GM23338 (cell line): ENCODE data around the gene FBLIM1. TPM values are rescaled to one million over a fixed set of nuclear protein-coding genes. Genes with fewer than 3 reads are reported as not detected.

Experiments
- ATAC-seq: fragments of 200-7000 bp; cut with Tn5 transposase; 3 replicates; pipeline ENCODE4 v1.9.1; 2020
- DNase-seq: peaks from one replicate; pipeline ENCODE4 v3.0.0-alpha.2; 2015; ENCODE audit warnings: low spot score
- H2AFZ ChIP-seq: fragments of 200-600 bp; sonication (generic); 2 replicates; pipeline ENCODE4 v1.8.0; 2016; ENCODE audit warnings: antibody characterized with exemption, mild to moderate bottlenecking, moderate library complexity
- H3F3A ChIP-seq: fragments of 200-600 bp; sonication (generic); replicated peaks from 2 replicates; pipeline ENCODE4 v1.8.0; 2017; ENCODE audit warnings: antibody characterized with exemption, mixed run types, low read depth
- H3K27ac ChIP-seq: fragments of 200-600 bp; sonication (generic); 2 replicates; pipeline ENCODE4 v1.6.1; 2016; ENCODE audit warnings: low read depth
- H3K27me3 ChIP-seq: fragments of 200-600 bp; sonication (generic); 2 replicates; pipeline ENCODE4 v1.8.0; 2016; ENCODE audit warnings: mild to moderate bottlenecking, mixed run types, moderate library complexity; ENCODE audit not compliant: insufficient read depth
- H3K36me3 ChIP-seq: fragments of 200-600 bp; sonication (generic); 2 replicates; pipeline ENCODE4 v1.8.0; 2016; ENCODE audit warnings: mild to moderate bottlenecking; ENCODE audit not compliant: insufficient read depth
- H3K4me1 ChIP-seq: fragments of 200-600 bp; sonication (generic); 2 replicates; pipeline ENCODE4 v1.8.0; 2016; ENCODE audit warnings: mild to moderate bottlenecking, moderate library complexity; ENCODE audit not compliant: insufficient read depth
- H3K4me2 ChIP-seq: fragments of 200-600 bp; sonication (generic); 2 replicates; pipeline ENCODE4 v1.7.1; 2017; ENCODE audit warnings: mixed run types
- H3K4me3 ChIP-seq: fragments of 200-600 bp; sonication (generic); 2 replicates; pipeline ENCODE4 v1.6.1; 2016; ENCODE audit warnings: mixed run types
- H3K79me2 ChIP-seq: fragments of 200-600 bp; sonication (generic); replicated peaks from 2 replicates; pipeline ENCODE4 v1.8.0; 2017; ENCODE audit warnings: mild to moderate bottlenecking; ENCODE audit not compliant: insufficient read depth
- H3K9me2 ChIP-seq: fragments of 200-600 bp; sonication (generic); 2 replicates; pipeline ENCODE4 v1.8.0; 2017; ENCODE audit not compliant: insufficient read depth
- H4K20me1 ChIP-seq: fragments of 200-600 bp; sonication (generic); replicated peaks from 2 replicates; pipeline ENCODE4 v1.8.0; 2017; ENCODE audit warnings: mild to moderate bottlenecking; ENCODE audit not compliant: insufficient read depth
- H3K27ac Mint-ChIP-seq: 2 replicates; pipeline ENCODE4 v1.8.0; 2020; ENCODE audit warnings: inconsistent platforms, mild to moderate bottlenecking, moderate library complexity, mixed read lengths
- H3K27me3 Mint-ChIP-seq: 3 replicates; pipeline ENCODE4 v1.8.0; 2022; ENCODE audit warnings: low read depth, mild to moderate bottlenecking, moderate library complexity, mixed read lengths, inconsistent platforms; ENCODE audit not compliant: insufficient read depth, poor library complexity
- H3K36me3 Mint-ChIP-seq: 3 replicates; pipeline ENCODE4 v1.8.0; 2021; ENCODE audit warnings: low read depth, mild to moderate bottlenecking, inconsistent platforms, moderate library complexity, mixed read lengths
- H3K4me1 Mint-ChIP-seq: 3 replicates; pipeline ENCODE4 v1.8.0; 2020; ENCODE audit warnings: mild to moderate bottlenecking, inconsistent platforms, mixed read lengths
- H3K4me3 Mint-ChIP-seq: 3 replicates; pipeline ENCODE4 v1.8.0; 2021; ENCODE audit warnings: moderate library complexity, mild to moderate bottlenecking, inconsistent platforms, mixed read lengths
- H3K9me3 Mint-ChIP-seq: 3 replicates; pipeline ENCODE4 v1.8.0; 2020; ENCODE audit warnings: moderate library complexity, mild to moderate bottlenecking, inconsistent platforms, mixed read lengths
- CREB1 ChIP-seq: fragments of 250-450 bp; sonication (Bioruptor Pico); IDR thresholded peaks from 2 replicates; pipeline ENCODE4 v1.5.0; 2020; ENCODE audit warnings: low read depth, mild to moderate bottlenecking, moderate library complexity
- EZH2 ChIP-seq: fragments of 200-600 bp; sonication (generic); IDR thresholded peaks from one replicate; pipeline ENCODE4 v1.8.0; 2017; ENCODE audit warnings: antibody characterized with exemption, mild to moderate bottlenecking, low read depth; ENCODE audit not compliant: unreplicated experiment
- EZH2phosphoT487 ChIP-seq: fragments of 200-600 bp; sonication (generic); IDR thresholded peaks from one replicate; pipeline ENCODE4 v1.8.1; 2018; ENCODE audit warnings: antibody characterized with exemption; ENCODE audit not compliant: unreplicated experiment
- JUNB ChIP-seq: IDR thresholded peaks from one replicate; pipeline ENCODE4 v1.6.1; 2016; ENCODE audit warnings: antibody characterized with exemption; ENCODE audit not compliant: unreplicated experiment
- NANOG ChIP-seq: IDR thresholded peaks from 2 replicates; pipeline ENCODE4 v1.6.1; 2016; ENCODE audit warnings: antibody characterized with exemption, borderline replicate concordance
- POLR2AphosphoS5 ChIP-seq: IDR thresholded peaks from 2 replicates; pipeline ENCODE4 v1.6.1; 2016; ENCODE audit warnings: antibody characterized with exemption, low read depth
- STAT1 ChIP-seq: IDR thresholded peaks from one replicate; pipeline ENCODE4 v1.6.1; 2016; ENCODE audit warnings: antibody characterized with exemption; ENCODE audit not compliant: unreplicated experiment
- ZNF114 ChIP-seq: fragments of 250-450 bp; sonication (Bioruptor Pico); IDR thresholded peaks from 2 replicates; pipeline ENCODE4 v1.5.0; 2020; ENCODE audit warnings: mild to moderate bottlenecking, moderate library complexity
- ZNF331 ChIP-seq: fragments of 250-450 bp; sonication (Bioruptor Pico); IDR thresholded peaks from 2 replicates; pipeline ENCODE4 v1.5.0; 2020; ENCODE audit warnings: low read depth, mild to moderate bottlenecking, moderate library complexity
- polyA plus RNA-seq: library from polyadenylated mRNA; unstranded; fragments of >200 nt; fragmentation: Nextera tagmentation; extraction: Ambion mirVana; gene quantifications from 2 replicates; pipeline ENCODE4 v1.2.1, GENCODE V29; 2016
- total RNA-seq: library from RNA; depleted of rRNA; stranded (reverse); fragments of >200 nt; shearing (Covaris generic); gene quantifications from 2 replicates; pipeline ENCODE4 v1.2.3, GENCODE V29; 2014
- TF ChIP-seq, protein P1 (sequence below), 2 experiments: fragments of 200-600 bp in 1 of 2; sonication (generic) in 1 of 2; conservative IDR thresholded peaks; 2 replicates each; pipeline versions ENCODE4 v1.5.1 to v1.6.1; 2016 to 2017; ENCODE audit warnings: antibody characterized with exemption in 2 of 2, low read depth in 2 of 2, mild to moderate bottlenecking in 2 of 2, moderate library complexity in 1 of 2
- TF ChIP-seq, protein P2 (sequence below): IDR thresholded peaks from 2 replicates; pipeline ENCODE4 v1.6.1; 2016; ENCODE audit warnings: antibody characterized with exemption
- TF ChIP-seq, protein P3 (sequence below): IDR thresholded peaks from one replicate; pipeline ENCODE4 v1.6.1; 2018; ENCODE audit warnings: antibody characterized with exemption; ENCODE audit not compliant: unreplicated experiment
- TF ChIP-seq, protein P4 (sequence below): fragments of 250-450 bp; sonication (Bioruptor Pico); IDR thresholded peaks from 2 replicates; pipeline ENCODE4 v1.5.0; 2020; ENCODE audit warnings: mild to moderate bottlenecking, moderate library complexity

FBLIM1 gene
- total and polyA plus RNA-seq, 2 experiments from 2014 or later = 41.7 to 81.7 TPM

DNA sequence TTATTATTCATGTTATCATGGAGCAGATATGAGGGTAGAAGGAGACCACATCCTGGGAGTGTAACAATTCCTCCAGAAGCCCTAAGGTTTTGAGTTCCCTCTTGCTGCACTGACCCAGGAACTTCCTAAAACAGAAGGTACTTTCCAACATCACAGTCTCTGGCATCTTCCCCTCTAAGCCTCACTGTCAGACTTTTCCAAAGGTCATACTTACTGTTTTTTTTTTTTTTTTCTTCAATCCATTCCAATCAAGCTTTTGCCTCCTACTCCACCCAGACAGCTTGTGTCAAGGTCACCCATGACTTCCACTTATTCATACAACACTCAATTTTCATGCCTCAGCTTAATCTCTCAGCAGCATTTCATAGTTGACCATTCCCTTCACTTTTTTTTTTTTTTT, 67.2 kb downstream of the FBLIM1 start:
- Mint-ChIP-seq H3K4me1 (peaks cover 14% of the 10 kb centered on the region), H3K27me3 (peaks cover 9% of the 10 kb centered on the region), H3K36me3 (peaks cover 1% of the 10 kb centered on the region; the same call in 2 of the 3 replicates), H3K27ac (no peak overlapping the region), H3K4me3 (no peak overlapping the region), H3K9me3 (no peaks in the 10 kb centered on the region)
- H3K4me1 ChIP-seq = peaks cover 13% of the 10 kb centered on the region
- H3K27ac ChIP-seq = no peak overlapping the region
- H3K36me3 ChIP-seq = no peaks in the 10 kb centered on the region
- DNase-seq (no peak), ATAC-seq (no peak)
- no peak overlapping the region for H3K4me3 ChIP-seq
- TF ChIP-seq, protein P1, sequence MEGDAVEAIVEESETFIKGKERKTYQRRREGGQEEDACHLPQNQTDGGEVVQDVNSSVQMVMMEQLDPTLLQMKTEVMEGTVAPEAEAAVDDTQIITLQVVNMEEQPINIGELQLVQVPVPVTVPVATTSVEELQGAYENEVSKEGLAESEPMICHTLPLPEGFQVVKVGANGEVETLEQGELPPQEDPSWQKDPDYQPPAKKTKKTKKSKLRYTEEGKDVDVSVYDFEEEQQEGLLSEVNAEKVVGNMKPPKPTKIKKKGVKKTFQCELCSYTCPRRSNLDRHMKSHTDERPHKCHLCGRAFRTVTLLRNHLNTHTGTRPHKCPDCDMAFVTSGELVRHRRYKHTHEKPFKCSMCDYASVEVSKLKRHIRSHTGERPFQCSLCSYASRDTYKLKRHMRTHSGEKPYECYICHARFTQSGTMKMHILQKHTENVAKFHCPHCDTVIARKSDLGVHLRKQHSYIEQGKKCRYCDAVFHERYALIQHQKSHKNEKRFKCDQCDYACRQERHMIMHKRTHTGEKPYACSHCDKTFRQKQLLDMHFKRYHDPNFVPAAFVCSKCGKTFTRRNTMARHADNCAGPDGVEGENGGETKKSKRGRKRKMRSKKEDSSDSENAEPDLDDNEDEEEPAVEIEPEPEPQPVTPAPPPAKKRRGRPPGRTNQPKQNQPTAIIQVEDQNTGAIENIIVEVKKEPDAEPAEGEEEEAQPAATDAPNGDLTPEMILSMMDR (conservative IDR thresholded peaks at IDR 0.05; ENCODE audit: low read depth in 2 of 2) = no peak
- TF ChIP-seq STAT1 (no peak), EZH2 (no peak), CREB1 (no peak), POLR2AphosphoS5 (no peak), JUNB (no peak), ZNF114 (CRISPR knock-in tag) (no peak), NANOG (no peak), EZH2phosphoT487 (no peak), ZNF331 (CRISPR knock-in tag) (no peak)
- TF ChIP-seq, protein P2, sequence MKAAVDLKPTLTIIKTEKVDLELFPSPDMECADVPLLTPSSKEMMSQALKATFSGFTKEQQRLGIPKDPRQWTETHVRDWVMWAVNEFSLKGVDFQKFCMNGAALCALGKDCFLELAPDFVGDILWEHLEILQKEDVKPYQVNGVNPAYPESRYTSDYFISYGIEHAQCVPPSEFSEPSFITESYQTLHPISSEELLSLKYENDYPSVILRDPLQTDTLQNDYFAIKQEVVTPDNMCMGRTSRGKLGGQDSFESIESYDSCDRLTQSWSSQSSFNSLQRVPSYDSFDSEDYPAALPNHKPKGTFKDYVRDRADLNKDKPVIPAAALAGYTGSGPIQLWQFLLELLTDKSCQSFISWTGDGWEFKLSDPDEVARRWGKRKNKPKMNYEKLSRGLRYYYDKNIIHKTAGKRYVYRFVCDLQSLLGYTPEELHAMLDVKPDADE = no peak
- TF ChIP-seq, protein P3, sequence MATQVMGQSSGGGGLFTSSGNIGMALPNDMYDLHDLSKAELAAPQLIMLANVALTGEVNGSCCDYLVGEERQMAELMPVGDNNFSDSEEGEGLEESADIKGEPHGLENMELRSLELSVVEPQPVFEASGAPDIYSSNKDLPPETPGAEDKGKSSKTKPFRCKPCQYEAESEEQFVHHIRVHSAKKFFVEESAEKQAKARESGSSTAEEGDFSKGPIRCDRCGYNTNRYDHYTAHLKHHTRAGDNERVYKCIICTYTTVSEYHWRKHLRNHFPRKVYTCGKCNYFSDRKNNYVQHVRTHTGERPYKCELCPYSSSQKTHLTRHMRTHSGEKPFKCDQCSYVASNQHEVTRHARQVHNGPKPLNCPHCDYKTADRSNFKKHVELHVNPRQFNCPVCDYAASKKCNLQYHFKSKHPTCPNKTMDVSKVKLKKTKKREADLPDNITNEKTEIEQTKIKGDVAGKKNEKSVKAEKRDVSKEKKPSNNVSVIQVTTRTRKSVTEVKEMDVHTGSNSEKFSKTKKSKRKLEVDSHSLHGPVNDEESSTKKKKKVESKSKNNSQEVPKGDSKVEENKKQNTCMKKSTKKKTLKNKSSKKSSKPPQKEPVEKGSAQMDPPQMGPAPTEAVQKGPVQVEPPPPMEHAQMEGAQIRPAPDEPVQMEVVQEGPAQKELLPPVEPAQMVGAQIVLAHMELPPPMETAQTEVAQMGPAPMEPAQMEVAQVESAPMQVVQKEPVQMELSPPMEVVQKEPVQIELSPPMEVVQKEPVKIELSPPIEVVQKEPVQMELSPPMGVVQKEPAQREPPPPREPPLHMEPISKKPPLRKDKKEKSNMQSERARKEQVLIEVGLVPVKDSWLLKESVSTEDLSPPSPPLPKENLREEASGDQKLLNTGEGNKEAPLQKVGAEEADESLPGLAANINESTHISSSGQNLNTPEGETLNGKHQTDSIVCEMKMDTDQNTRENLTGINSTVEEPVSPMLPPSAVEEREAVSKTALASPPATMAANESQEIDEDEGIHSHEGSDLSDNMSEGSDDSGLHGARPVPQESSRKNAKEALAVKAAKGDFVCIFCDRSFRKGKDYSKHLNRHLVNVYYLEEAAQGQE = no peak
- TF ChIP-seq, protein P4, sequence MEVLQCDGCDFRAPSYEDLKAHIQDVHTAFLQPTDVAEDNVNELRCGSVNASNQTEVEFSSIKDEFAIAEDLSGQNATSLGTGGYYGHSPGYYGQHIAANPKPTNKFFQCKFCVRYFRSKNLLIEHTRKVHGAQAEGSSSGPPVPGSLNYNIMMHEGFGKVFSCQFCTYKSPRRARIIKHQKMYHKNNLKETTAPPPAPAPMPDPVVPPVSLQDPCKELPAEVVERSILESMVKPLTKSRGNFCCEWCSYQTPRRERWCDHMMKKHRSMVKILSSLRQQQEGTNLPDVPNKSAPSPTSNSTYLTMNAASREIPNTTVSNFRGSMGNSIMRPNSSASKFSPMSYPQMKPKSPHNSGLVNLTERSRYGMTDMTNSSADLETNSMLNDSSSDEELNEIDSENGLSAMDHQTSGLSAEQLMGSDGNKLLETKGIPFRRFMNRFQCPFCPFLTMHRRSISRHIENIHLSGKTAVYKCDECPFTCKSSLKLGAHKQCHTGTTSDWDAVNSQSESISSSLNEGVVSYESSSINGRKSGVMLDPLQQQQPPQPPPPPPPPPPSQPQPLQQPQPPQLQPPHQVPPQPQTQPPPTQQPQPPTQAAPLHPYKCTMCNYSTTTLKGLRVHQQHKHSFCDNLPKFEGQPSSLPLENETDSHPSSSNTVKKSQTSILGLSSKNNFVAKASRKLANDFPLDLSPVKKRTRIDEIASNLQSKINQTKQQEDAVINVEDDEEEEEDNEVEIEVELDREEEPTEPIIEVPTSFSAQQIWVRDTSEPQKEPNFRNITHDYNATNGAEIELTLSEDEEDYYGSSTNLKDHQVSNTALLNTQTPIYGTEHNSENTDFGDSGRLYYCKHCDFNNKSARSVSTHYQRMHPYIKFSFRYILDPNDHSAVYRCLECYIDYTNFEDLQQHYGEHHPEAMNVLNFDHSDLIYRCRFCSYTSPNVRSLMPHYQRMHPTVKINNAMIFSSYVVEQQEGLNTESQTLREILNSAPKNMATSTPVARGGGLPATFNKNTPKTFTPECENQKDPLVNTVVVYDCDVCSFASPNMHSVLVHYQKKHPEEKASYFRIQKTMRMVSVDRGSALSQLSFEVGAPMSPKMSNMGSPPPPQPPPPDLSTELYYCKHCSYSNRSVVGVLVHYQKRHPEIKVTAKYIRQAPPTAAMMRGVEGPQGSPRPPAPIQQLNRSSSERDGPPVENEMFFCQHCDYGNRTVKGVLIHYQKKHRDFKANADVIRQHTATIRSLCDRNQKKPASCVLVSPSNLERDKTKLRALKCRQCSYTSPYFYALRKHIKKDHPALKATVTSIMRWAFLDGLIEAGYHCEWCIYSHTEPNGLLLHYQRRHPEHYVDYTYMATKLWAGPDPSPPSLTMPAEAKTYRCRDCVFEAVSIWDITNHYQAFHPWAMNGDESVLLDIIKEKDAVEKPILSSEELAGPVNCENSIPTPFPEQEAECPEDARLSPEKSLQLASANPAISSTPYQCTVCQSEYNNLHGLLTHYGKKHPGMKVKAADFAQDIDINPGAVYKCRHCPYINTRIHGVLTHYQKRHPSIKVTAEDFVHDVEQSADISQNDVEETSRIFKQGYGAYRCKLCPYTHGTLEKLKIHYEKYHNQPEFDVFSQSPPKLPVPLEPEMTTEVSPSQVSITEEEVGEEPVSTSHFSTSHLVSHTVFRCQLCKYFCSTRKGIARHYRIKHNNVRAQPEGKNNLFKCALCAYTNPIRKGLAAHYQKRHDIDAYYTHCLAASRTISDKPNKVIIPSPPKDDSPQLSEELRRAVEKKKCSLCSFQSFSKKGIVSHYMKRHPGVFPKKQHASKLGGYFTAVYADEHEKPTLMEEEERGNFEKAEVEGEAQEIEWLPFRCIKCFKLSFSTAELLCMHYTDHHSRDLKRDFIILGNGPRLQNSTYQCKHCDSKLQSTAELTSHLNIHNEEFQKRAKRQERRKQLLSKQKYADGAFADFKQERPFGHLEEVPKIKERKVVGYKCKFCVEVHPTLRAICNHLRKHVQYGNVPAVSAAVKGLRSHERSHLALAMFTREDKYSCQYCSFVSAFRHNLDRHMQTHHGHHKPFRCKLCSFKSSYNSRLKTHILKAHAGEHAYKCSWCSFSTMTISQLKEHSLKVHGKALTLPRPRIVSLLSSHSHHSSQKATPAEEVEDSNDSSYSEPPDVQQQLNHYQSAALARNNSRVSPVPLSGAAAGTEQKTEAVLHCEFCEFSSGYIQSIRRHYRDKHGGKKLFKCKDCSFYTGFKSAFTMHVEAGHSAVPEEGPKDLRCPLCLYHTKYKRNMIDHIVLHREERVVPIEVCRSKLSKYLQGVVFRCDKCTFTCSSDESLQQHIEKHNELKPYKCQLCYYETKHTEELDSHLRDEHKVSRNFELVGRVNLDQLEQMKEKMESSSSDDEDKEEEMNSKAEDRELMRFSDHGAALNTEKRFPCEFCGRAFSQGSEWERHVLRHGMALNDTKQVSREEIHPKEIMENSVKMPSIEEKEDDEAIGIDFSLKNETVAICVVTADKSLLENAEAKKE (CRISPR knock-in tag) = no peak
- no peak overlapping the region for H3K4me2 ChIP-seq
- no peaks in the 10 kb centered on the region for H3F3A ChIP-seq
- no peaks in the 10 kb centered on the region for H3K27me3 ChIP-seq
- no peaks in the 10 kb centered on the region for H3K9me2 ChIP-seq
- H3K79me2 ChIP-seq = no peaks in the 10 kb centered on the region
- H4K20me1 ChIP-seq = no peaks in the 10 kb centered on the region
- H2AFZ ChIP-seq = no peak overlapping the region
